Activated T-cell treated with anti-CD3 and anti-CD28 coated beads for 1 hour (primary cell): Measurements from ENCODE around the gene YJU2.
"Not testable (repeated sequence)": the region's sequence is repeated elsewhere in the genome, so short reads cannot be mapped to it uniquely, and the experiment has no call there.

Source experiments
- DNase-seq: peaks from one replicate; pipeline ENCODE4 v3.0.0-alpha.2; 2020; ENCODE audit warnings: low read depth

Gene YJU2

DNA sequence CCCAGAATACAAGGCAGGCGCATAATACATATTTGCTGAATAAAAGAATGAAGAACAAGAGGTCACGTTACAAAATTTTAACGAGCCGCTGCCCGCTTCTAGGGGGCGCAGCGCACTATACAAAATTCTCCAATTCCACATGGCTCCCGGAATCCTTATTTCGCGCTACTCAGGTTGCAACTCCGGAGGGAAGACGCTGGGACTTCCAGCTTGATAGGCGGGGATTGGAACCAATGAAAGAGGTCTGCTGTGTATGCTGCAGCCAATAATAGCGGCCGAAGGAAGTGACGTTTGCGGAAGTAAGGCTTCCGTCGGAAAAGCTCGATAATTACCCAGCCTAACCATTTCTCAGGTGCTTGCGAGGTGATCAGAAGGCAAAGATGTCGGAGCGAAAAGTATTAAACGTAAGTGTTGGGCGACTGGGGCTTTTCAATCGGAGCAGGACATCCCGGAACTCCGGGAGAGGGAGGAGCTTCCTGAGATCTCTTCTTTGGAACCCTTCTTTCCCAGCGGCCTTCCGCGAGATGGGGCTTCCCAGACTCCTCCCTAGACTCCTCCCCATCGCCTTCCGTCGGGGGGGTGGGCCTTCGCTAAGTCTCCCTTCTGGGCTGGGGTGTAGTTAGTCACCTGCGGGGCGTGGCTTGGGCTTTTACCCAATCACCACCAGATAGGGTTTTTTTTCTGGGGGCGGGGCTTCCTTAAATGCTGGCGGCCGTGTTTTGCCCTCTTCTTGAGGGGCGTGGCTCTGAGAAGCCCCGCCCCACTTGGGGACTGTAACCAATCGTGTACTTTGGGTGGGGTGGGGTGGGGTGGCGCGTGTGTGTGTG, at the start of gene YJU2:
Gene YJU2, plus strand, starts transcription at position 314 of the 827 bp plus-strand sequence. Its CDS starts 67 bp downstream, at position 381.
- DNase-seq: peak; percentile 98

DNA sequence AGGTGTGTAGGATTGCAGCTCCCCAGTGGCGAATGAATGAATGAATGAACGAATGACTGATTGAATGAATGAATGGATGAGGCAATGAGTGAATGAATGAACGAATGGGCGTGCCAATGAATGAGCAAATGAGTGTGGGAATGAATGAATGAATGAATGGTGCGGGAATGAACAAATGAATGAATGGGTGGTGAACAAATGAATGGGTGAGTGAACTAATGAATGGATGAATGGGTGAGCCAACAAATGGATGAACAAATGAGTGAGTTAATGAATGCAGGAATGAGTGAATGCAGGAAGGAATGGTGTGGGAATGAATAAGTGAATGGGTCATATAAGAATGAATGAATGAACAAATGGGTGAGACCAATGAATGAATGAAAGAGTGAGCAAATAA, 49.7 kb upstream of the YJU2 start:
- DNase-seq: no peak

DNA sequence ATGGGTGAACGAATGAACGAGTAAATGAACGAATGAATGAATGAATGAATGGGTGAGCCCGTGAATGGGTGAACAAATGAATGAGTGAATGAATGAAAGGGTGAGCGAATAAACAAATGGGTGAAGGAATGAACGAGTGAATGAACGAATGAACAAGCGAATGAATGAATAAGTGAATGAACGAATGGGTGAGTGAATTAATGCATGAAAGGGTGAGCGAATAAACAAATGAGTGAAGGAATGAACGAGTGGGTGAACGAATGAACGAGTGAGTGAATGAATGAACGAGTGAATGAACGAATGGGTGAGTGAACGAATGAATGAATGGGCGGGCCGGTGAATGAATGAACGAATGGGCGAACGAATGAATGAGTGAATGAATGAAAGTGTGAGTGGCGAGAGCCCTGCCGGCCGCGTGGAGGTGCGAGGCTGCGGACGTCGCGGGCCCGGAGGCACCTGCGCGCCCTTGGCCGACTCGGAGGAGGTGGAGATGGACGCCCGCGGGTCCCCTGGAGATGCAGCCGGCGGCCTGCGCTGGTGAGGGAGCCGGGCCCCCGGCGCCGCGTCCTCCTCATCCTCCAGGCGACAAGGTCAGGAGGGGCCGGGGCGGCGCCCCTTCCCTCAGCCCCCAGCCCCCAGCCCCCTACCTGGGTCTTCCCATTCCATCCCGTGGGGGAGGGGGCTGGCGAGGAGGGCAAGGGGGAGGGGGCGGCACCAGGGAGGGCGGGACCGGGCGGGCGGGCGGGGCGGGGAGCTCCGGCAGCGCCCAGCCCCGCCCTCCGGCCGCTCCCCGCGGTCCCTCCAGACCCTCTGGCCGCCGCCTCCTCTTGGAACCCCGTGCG, 49.0 kb upstream of the YJU2 start:
- no peak for DNase-seq

DNA sequence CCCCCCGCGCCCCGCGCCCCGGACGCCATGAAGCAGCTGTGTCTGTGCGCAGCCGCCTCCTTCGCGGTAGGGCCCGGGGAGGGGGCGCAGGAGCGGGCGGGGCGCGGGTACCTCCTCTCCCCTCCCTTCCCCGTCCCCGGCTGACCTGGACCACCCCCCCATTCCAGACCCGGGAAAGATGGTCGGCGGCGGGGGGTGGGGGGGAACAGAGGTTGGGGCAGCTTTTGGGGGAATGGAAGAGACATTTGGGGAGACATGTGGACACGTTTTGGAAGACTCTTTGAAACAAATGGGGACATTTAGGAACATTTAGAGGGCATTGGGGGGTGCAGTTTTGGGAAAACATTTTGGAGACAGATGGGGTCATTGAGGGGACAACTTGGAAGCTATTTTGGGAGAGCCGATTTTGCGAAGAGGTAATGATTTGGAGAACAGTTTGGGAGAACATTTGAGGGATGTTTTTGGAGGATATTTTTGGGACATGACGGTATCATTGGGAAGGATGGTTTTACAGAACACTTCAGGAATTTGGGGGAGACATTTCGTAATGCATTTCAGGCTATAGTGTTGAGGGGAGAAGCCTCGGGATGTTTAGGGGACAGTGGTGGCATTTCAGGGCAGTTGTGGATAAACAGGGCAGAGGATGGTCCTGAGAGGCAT, 48.3 kb upstream of the YJU2 start:
- DNase-seq: no peak

DNA sequence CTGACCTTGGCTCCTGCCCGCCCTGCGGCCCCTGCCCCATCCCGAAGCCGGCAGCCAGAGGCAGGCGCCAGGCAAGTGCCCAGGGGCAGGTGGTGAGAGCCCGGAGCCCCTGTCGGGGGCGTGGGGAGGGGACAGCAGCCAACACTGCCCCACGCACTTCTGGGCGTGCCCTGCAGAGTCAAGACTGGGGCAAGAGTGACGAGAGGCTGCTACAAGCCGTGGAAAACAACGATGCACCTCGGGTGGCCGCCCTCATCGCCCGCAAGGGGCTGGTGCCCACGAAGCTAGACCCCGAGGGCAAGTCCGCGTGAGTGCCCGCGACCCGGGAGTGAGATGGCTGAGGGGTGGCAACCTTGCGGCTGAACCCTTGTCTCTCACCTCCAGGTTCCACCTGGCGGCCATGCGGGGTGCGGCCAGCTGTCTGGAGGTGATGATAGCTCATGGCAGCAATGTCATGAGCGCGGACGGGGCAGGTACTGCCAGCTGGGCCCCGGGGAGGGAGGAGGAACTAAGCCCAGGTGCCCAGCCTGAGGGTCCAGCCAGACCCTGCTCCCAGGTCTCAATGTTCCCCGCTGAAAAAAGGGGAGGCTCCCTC, 47.1 kb upstream of the YJU2 start:
- no peak for DNase-seq

DNA sequence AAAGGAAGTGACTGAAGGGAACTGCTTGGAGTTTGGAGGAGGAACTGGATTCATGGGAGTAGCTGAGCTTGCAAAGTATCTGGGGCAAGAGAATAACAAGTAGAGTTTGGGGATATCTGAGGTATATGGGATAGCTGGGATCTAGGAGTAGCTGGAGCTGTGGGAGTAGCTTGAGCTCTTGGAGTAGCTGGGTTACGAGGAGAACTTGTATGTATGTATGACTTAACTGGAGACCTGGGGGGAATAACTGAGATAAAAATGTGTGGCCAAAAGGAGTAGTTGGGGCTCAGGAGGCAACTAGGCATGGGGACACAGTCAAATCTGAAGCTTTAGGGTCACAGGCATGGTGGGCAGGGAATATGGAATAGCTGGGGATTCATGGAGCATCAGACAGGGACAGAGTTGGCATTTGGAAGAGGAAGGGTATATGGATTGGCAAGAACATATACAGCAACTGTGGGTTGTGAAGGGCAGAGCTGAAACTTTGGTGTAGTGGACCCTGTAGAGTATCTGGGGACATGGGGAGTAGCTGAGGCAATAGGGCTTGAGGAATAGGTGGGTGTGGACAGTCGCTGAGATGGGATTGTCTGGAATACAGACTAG, 45.8 kb upstream of the YJU2 start:
- no peak for DNase-seq

DNA sequence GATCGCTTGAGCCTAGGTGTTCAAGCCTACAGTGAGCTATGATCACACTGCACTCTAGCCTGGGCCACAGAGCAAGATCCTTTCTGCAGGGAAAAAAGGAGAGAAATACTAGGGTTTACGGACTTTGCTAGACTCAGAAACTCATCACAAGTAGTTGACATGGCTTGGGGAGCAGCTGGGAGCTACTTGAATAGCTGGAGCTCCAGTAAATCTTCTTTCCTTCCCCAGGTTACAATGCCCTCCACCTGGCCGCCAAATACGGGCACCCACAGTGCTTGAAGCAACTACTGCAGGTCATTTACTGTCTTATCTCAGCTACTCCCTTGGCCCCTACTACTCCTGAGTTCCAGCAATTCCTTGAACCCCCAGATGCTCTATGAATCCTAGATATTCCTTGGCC, 45.1 kb upstream of the YJU2 start:
- no peak for DNase-seq

DNA sequence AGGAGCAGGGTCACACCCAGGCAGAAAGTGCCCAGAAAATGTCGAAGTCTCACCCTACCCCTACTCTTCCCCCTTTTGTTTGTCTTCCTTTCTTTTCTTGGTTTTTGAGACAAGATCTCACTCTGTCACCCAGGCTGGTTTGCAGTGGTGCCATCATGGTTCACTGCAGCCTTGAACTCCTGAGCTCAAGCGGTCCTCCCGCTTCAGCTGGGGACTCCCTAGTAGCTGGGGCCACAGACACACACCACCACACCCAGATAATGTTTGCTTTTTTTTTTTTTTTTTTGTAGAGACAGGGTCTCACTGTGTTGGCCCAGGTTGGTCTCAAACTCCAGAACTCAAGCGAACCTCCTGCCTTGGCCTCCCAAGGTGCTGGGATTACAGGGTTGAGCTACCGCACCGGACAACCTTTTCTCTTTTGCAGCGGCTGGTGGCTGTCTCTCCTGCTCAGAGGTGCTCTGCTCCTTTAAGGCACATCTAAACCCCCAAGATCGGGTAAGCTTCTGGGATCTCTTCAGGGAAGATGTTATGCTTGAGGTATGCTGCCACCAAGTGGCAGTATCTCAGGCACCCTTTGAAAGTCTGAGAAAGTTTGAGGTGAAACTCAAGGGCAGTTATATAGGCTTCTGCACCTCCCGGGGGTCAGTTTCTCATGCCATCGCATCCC, 39.9 kb upstream of the YJU2 start:
- no peak for DNase-seq

DNA sequence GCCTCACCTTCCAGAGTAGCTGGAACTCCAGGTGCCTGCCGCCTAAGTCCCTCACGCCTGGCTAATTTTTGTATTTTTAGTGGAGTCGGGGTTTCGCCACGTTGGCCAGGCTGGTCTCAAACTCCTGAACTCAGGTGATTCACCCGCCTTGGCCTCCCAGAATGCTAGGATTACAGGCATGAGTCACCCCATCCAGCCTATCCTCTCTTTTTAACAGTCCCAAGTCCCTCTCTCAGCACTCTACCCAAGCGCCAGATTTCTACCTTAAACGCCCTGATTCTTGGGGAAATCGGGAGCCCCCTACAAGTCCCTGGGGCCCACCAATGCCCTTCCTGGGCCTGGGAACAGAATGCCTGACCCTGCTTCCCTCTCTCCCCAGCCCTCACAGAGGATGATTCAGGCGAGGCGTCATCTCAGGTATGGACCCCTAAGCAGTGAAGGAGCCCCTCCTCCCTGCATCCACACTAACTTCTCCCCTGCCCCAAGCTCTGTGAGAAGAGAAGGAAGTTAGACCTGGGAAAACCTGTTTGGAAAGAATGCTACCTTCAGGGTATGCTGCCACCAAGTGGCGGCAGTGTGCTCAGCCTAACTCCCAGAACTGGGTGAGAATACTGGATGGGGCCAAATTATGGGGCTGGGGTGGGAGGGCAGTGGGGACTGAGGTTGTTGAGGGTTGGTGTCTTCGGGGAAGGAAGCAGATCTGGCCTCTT, 38.3 kb upstream of the YJU2 start:
- DNase-seq: no peak

DNA sequence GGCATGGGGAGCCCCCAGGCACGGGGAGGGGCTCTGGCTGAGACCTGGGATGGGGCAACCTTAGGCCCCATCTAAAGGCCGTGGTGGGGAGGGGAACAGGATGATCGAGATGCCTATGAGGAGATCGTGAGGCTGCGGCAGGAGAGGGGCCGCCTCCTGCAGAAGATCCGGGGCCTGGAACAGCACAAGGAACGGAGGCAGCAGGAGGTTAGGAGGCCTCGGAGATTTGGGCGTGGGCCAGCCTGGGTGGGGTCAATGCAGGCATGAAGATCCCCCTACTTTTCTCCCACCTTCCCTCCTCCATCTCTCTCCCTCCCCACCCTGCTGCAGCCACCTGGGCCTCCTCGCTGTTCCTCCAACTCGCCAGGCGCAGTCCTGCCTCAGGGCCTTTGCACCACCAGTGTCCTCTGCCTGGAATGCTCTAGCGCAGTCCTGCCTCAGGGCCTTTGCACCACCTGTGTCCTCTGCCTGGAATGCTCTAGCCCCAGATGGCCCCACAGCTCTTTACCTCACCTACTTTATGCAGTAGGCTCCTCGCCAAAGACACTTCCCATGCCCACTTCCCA, 36.6 kb upstream of the YJU2 start:
- no peak for DNase-seq

DNA sequence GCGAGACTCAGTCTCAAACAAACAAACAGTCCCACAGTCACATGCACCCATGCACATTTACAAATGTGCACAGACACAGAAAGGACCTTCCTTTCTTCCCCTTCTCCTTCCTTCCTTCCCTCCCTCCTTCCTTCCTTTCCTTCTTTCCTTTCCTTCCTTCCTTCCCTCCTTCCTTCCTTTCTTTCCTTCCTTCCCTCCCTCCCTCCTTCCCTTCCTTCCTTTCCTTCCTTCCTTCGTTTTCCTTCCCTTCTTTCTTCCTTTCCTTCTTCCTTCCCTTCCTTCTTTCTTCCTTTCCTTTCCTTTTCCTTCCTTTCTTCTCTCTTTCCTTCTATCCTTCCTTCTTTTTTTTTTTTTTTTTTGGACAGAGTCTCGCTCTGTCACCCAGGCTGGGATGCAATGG, 33.8 kb upstream of the YJU2 start:
- no peak for DNase-seq

DNA sequence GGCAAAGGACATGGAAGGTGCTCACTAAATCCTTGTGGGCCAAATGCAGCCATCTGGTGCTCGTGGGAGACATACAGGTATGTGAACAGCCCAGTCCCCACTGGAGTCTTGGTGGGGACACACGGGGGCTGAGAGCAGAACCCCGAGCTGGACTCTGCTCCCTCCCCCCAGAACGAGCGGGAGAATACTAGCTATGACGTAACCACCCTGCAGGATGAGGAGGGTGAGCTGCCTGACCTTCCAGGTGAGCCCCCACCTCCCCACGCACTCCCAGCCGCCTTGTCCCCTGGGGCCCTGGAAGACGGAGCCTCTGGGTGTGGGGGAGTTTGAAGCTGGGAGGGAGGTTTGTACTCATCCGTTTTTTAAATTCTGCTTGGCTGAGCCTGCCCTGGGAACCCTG, 31.1 kb upstream of the YJU2 start:
- DNase-seq: no peak

DNA sequence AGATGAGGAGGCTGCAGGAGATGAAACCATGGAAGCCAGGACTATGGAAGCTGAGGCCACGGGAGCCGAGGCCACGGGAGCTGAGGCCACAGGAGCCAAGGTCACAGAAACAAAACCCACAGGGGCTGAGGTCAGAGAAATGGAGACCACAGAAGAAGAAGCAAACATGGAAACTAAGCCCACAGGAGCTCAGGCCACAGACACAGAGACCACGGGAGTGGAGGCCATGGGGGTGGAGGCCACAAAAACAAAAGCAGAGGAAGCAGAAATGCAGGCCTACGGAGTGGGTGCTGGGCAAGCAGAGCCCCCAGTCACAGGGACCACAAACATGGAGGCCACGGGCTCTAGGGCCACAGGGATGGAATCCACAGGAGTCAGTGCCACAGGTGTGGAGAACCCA, 30.0 kb upstream of the YJU2 start:
- DNase-seq: no peak

DNA sequence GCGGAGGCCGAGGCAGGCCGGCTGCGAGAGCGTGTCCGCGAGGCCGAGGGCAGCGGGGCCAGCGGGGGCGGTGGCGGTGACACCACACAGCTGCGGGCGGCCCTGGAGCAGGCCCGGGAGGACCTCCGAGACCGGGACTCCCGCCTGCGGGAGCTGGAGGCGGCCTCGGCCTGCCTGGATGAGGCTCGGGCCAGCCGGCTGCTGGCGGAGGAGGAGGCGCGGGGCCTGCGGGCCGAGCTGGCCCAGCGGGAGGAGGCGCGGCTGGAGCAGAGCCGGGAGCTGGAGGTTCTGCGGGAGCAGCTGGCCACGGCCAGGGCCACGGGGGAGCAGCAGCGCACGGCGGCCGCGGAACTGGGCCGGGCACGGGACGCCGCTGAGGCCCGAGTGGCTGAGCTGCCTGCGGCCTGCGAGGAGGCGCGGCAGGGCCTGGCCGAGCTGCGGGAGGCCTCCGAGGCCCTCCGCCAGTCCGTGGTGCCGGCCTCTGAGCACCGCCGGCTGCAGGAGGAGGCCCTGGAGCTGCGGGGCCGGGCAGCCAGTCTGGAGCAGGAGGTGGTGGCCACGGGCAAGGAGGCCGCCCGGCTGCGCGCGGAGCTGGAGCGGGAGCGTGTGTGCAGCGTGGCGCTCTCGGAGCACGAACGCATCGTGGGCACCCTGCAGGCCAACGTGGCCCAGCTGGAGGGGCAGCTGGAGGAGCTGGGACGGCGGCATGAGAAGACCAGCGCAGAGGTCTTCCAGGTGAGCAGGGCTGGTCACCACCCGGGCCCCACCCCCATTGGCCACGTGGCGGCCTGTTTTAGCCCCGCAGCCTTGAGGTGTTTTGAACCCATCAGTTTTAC, 29.2 kb upstream of the YJU2 start:
- DNase-seq: no peak

DNA sequence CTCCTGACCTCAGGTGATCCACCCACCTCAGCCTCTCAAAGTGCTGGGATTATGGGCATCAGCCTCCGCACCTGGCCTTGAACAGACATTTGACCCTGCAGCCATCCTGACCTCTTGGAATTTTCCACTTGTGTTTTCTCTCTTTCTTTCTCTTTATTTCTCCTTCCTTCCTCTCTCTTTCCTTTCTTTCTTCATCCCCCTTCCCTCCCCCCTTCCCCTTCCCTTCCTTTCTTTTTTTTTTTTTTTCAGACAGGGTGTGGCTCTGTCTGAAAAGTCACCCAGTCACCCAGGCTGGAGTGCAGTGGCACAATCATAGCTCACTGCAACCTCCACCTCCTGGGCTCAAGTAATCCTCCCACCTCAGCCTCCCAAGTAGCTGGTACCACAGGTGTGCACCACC, 28.4 kb upstream of the YJU2 start:
- not testable (repeated sequence) for DNase-seq

DNA sequence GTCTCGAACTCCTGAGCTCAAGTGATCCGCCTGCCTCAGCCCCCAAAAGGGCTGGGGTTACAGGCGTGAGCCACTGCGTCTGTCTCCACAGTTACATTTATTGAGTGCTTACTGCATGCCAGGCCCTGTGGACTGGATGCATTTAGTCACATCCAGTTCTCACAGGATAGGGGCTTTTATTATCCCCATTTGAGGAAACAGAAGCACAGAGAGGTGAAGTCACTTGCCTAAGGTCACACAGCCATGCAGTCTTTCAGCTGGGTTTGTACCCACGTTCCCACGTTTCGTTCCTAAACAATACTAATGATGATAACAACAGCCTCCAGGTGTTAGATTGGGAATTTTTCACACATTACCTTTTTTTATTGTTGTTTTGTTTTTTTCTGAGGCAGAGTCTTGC, 26.7 kb upstream of the YJU2 start:
- DNase-seq: no peak

DNA sequence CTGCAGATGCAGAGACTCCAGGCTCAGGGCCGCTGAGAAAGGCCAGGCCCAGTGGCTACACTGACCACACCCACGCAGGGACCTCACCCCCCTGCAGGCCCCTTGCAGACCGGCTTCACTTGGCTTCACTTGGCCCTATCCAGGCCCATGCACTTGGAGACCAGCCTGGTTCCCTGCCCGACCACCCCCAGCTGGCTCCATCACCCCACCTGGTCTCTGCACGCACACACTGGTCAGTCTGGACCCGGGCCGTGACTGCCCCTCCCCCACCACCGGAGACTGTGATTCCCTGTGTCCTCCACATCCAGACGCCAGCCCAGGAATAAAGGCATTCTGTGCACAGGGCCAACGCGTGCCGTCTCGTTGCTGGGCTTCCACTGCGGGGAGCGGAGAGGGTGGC, 22.4 kb upstream of the YJU2 start:
- no peak for DNase-seq

DNA sequence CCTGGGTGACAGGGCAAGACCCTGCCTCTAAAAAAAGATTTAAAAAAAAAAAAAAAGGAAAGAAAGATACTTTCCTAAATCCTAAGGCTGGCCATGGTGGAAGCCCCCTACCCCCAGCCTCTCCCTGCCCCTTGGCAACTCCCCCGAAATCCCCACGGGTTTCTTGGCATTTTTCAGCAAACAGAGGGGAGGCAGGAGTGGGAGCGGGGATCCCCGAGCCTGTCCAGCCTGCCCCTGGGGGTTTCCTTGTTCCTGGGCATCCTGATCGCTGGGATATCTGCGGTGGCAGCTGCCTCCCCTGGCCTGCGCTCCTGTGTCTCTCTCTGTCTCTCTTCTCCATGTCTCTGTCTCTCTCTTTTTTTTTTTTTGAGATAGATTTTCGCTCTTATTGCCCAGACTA, 21.0 kb upstream of the YJU2 start:
- no peak for DNase-seq

DNA sequence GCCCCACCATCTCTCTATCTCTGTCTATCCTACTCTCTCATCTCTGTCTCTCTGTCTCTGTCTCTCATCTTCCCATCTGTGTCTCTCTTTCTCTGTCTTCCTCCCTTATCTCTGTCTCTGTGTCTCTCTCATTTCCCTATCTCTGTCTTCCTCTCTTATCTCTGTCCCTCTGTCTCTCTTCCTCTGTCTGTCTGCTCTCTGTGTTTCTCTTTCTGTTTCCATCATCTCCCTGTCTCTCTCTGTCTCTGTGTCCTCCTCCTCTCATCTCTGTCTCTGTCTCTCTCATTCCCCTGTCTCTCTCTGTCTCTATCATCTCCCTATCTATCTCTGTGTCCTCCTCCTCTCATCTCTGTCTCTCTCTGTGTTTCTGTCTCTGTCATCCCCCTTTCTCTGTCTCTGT, 19.1 kb upstream of the YJU2 start:
- no peak for DNase-seq

DNA sequence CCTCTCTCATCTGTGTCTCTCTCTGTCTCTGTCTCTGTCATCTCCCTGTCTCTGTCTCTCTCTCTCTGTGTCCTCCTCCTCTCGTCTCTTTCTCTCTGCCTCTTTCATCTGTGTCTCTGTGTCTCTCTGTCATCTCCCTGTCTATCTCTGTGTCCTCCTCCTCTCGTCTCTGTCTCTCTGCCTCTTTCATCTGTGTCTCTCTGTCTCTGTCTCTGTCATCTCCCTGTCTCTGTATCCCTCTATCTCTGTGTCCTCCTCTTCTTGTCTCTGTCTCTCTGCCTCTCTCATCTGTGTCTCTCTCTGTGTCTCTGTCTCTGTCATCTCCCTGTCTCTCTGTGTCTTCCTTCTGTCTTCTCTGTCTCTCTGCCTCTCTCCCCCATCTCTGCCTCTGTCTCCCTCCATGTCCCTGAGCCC, 18.1 kb upstream of the YJU2 start:
- no peak for DNase-seq
